Kidney (tissue), 14 donors: ENCODE results near the gene YPEL3. TPM values are rescaled to one million over a fixed set of nuclear protein-coding genes. Genes with fewer than 3 reads are reported as not detected.

Source experiments
- DNase-seq, 5 donors: peaks; one replicate each; pipeline ENCODE4 v3.0.0-alpha.2; 2013 to 2020
- FAIRE-seq: peaks from 2 replicates; lab custom pipeline; 2012; peaks lifted over from hg19 to GRCh38; lab: Jason Lieb, UNC
- H3K27ac ChIP-seq, 2 donors: one replicate each; pipeline ENCODE4 v1.7.0; 2013; ENCODE audit warnings: low read depth in 2 of 2, low read length in 2 of 2, inconsistent platforms in 1 of 2
- H3K27me3 ChIP-seq: one replicate; pipeline ENCODE4 v1.7.1; 2013; ENCODE audit warnings: low read length, inconsistent platforms; ENCODE audit not compliant: control insufficient read depth, insufficient read depth
- H3K36me3 ChIP-seq, 3 donors: one replicate each; pipeline versions ENCODE4 v1.7.0 to v1.7.1; 2013; ENCODE audit warnings: low read length in 3 of 3, control low read depth in 1 of 3, inconsistent platforms in 1 of 3; ENCODE audit not compliant: insufficient read depth in 3 of 3, control insufficient read depth in 2 of 3
- H3K4me1 ChIP-seq, 3 donors: one replicate each; pipeline versions ENCODE4 v1.7.0 to v1.7.1; 2013; ENCODE audit warnings: low read length in 3 of 3, inconsistent platforms in 1 of 3, low read depth in 1 of 3; ENCODE audit not compliant: control insufficient read depth in 2 of 3, insufficient read depth in 2 of 3
- H3K4me3 ChIP-seq, 3 donors: one replicate each; pipeline versions ENCODE4 v1.7.0 to v1.8.1; 2013; ENCODE audit warnings: low read length in 3 of 3, control low read depth in 1 of 3, inconsistent platforms in 1 of 3
- H3K9ac ChIP-seq, 3 donors: one replicate each; pipeline versions ENCODE4 v1.7.0 to v1.7.1; 2013; ENCODE audit warnings: low read length in 3 of 3, control low read depth in 1 of 3, inconsistent platforms in 1 of 3
- H3K9me3 ChIP-seq, 3 donors: one replicate each; pipeline versions ENCODE4 v1.7.0 to v1.7.1; 2013; ENCODE audit warnings: low read length in 3 of 3, control low read depth in 1 of 3, inconsistent platforms in 1 of 3; ENCODE audit not compliant: control insufficient read depth in 2 of 3, insufficient read depth in 1 of 3
- intact Hi-C: fragments of 100-400 bp; cut with DNase I; formaldehyde crosslinking; loops from one replicate; pipeline ENCODE4 v1.11.1; 2022
- polyA plus RNA-seq: library from polyadenylated mRNA; stranded (reverse); fragments of 350-450 nt; fragmentation: Illumina TruSeq; extraction: RNeasy Lipid Tissue Mini Kit (QIAGEN cat#74804); gene quantifications from one replicate; pipeline ENCODE4 v1.2.3, GENCODE V29; 2014; ENCODE audit warnings: low read depth, low replicate concordance; ENCODE audit not compliant: insufficient read depth
- total RNA-seq: library from RNA; stranded (reverse); fragmentation: NEBNext Ultra II Directional; extraction: Animal tissue kit (Norgen Biotek cat#: 25700); gene quantifications from one replicate; pipeline ENCODE4 v1.2.1, GENCODE V29; 2021
- TF ChIP-seq, protein P1 (sequence below): IDR thresholded peaks from 3 replicates; pipeline ENCODE4 v1.5.1; 2012; ENCODE audit warnings: mild to moderate bottlenecking, moderate library complexity, borderline replicate concordance; ENCODE audit not compliant: insufficient read depth; ENCODE audit errors: extremely low read depth
- donor health status: control.
- donor health status: control.
- donor health status: control.
- donor health status: control.
- donor health status: control.
- donor health status: DM: yes; HTN: yes; CAD: no.
- donor health status: Normal renal cell carcinoma (clear cell type).

Gene YPEL3
- total and polyA plus RNA-seq, 2 donors from 2014 or later, result 40.0 to 107 TPM

GRCh38 chr16:30110661-30111060 is 14.6 kb upstream of the YPEL3 start:
- H3K27ac ChIP-seq, result no peak overlapping the region
- FAIRE-seq, result no peak
- TF ChIP-seq, protein P1, sequence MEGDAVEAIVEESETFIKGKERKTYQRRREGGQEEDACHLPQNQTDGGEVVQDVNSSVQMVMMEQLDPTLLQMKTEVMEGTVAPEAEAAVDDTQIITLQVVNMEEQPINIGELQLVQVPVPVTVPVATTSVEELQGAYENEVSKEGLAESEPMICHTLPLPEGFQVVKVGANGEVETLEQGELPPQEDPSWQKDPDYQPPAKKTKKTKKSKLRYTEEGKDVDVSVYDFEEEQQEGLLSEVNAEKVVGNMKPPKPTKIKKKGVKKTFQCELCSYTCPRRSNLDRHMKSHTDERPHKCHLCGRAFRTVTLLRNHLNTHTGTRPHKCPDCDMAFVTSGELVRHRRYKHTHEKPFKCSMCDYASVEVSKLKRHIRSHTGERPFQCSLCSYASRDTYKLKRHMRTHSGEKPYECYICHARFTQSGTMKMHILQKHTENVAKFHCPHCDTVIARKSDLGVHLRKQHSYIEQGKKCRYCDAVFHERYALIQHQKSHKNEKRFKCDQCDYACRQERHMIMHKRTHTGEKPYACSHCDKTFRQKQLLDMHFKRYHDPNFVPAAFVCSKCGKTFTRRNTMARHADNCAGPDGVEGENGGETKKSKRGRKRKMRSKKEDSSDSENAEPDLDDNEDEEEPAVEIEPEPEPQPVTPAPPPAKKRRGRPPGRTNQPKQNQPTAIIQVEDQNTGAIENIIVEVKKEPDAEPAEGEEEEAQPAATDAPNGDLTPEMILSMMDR, result no peak
- peaks cover 0 to 9% (median 0%) of the 10 kb centered on the region in 3 donors for H3K4me1 ChIP-seq
- no peak overlapping the region for H3K4me3 ChIP-seq
- peaks cover 0 to 5% (median 0%) of the 10 kb centered on the region in 3 donors for H3K36me3 ChIP-seq
- intact Hi-C loops, result no loop called here
- H3K27me3 ChIP-seq, result no peaks in the 10 kb centered on the region
- DNase-seq, result peak in 1 of 5 donors; percentile 44
- no peaks in the 10 kb centered on the region for H3K9me3 ChIP-seq
- no peak overlapping the region for H3K9ac ChIP-seq

- Histone ChIP-seq H3K36me3 (peaks cover 0 to 5% (median 0%) of the 10 kb centered on the region in 3 donors), H3K9me3 (no peaks in the 10 kb centered on the region), H3K4me3 (no peak overlapping the region), H3K27ac (no peak overlapping the region), H3K9ac (no peak overlapping the region), H3K4me1 (peaks cover 0 to 8% (median 0%) of the 10 kb centered on the region in 3 donors), H3K27me3 (no peaks in the 10 kb centered on the region)
- DNase-seq, result peak in 1 of 5 donors; percentile 35
- no peak for FAIRE-seq
- intact Hi-C loops, result no loop called here
- TF ChIP-seq, protein P1, result no peak
These were observed 12.2 kb upstream of the YPEL3 start for GRCh38 chr16:30108059-30108850.

- Histone ChIP-seq H3K4me3 (no peak overlapping the region), H3K27me3 (no peaks in the 10 kb centered on the region), H3K36me3 (peaks cover 0 to 5% (median 0%) of the 10 kb centered on the region in 3 donors), H3K9ac (no peak overlapping the region), H3K27ac (no peak overlapping the region), H3K9me3 (no peaks in the 10 kb centered on the region), H3K4me1 (no peaks in the 10 kb centered on the region)
- no peak for FAIRE-seq
- TF ChIP-seq, protein P1, result no peak
- intact Hi-C loops, result no loop called here
- DNase-seq, result peak in 1 of 5 donors; percentile 33
These were observed 8.5 kb upstream of the YPEL3 start for GRCh38 chr16:30104492-30104891.
